ENCODE results near the gene SLCO4C1.
"Not testable (repeated sequence)": the region's sequence is repeated elsewhere in the genome, so short reads cannot be mapped to it uniquely, and the experiment has no call there.

SLCO4C1 gene

GRCh38 chr5:102296178-102296817 lies at the start of gene SLCO4C1:
SLCO4C1 (minus strand) TSS chr5:102296284; CDS start chr5:102296262, 22 bp downstream.
- DNase-seq = peak; percentile 91

DNA sequence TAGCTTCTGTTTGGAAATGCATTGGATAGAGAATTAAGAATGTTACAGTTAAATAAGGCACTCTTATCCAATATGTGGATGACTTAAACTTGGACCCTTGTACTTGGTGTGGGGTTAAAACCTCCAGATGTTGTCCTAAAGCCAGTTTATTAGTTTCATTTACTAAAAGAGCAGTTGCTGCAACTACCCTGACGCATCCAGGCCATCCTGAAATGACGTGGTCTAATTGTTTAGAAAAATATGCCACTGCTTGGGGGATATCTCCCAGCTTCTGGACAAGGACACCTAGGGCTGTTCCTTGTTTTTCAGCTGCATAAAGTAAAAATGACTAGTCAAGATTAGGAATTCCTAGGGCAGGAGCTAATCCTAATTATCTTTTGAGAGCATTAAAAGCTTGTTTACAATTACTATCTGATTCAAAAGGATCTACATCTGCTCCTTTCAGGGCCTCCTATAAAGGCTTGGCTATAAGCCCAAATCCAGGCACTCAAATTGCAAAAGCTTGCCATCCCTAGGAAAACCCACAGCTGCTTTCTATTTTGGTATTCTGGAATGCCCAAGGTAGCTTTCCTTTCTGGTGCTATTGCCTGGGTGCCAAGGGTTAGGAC lies 45.7 kb upstream of the SLCO4C1 start:
- no peak for DNase-seq

DNA sequence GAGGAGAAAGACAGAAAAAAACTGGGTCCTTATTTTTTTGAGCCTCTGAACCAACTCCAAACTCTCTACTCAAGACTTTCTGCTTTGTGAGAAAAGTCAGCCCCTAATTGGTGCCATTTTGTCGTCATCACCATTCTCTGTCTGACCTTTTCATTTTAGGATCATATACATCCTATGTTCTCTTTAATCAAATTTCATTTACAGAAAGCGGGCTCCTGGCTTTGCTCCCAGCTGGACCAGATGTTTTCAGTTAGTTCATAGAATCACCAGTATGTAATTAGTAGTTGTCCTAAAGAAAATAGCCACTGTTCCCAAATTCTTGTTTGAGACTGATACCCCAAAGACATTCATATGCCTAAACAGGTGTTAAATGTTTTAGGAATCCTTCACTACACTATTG lies 28.6 kb upstream of the SLCO4C1 start:
- DNase-seq = no peak

GRCh38 chr5:102318801-102319200 lies 22.7 kb upstream of the SLCO4C1 start:
- not testable (repeated sequence) for DNase-seq

DNA sequence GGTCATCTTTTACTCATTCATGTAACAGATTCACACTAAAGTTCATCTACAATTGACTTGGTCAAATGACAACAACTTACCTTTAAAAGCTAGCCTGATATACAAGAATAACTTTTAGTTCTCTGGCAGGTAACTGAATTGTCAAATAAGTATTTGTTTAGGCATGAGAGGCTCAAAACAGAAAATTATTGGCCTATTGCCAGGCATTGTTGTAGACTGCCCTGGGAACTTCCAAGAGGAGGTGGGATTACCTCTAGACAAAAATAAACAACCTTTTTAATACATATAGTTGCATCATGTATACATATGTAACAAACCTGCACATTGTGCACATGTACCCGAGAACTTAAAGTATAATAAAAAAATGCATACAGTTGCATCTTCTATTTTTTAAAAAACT lies 18.2 kb upstream of the SLCO4C1 start:
- DNase-seq = no peak

GRCh38 chr5:102313912-102314311 lies 17.8 kb upstream of the SLCO4C1 start:
- DNase-seq = no peak

DNA sequence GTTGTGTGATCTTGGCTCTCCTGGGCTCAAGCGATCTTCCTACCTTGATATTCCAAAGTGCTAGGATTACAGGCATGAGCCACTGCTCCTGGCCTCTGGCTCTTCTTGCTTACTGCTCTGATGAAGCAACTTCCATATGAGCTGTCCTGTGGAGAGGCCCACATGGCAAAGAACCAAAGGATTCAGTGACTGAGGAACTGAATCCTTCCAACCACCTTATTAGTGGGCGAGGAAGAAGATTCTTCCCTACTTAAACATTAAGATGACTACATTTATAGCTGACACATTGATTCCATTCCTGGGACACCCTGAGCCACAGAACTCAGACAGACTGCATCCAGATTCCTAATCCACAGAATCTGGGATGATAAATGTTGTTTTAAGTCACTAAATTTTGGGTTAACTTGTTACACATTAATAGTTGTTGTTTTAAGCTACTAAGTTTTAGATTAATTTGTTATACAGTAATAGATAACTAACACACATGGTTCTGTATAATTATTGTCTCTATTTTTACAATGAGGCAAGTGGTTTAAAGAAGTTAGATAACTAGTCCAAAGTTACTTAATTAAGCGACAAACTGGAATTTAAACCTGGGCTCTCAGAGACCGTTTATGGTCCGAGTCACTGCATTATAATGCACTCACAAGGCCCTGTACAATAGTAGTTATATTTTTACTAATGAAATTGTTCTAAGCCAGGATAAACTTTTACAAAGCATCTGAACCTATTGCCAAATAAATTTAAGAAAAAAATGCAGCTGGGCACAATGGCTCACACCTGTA lies 16.7 kb upstream of the SLCO4C1 start:
- no peak for DNase-seq

GRCh38 chr5:102309586-102309985 lies 13.5 kb upstream of the SLCO4C1 start:
- DNase-seq = no peak

GRCh38 chr5:102307232-102307631 lies 11.1 kb upstream of the SLCO4C1 start:
- no peak for DNase-seq

DNA sequence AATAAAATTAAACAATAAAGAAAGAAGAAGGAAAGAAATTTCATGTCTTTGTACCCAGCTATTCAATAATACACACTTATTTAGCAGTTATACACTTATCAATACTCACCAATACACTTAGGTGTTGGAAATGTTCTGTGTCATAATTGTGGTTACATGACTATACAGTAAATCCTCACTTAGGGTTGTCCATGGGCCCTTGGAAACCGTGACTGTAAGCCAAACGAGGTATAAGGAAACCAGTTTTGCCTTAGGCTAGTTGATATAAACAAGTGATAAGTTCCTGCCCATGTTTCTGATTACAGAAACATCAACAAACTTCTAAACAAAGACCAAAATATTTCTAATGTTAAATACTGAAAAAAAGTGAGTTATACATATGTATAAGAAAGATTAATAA lies 10.0 kb upstream of the SLCO4C1 start:
- DNase-seq = no peak

DNA sequence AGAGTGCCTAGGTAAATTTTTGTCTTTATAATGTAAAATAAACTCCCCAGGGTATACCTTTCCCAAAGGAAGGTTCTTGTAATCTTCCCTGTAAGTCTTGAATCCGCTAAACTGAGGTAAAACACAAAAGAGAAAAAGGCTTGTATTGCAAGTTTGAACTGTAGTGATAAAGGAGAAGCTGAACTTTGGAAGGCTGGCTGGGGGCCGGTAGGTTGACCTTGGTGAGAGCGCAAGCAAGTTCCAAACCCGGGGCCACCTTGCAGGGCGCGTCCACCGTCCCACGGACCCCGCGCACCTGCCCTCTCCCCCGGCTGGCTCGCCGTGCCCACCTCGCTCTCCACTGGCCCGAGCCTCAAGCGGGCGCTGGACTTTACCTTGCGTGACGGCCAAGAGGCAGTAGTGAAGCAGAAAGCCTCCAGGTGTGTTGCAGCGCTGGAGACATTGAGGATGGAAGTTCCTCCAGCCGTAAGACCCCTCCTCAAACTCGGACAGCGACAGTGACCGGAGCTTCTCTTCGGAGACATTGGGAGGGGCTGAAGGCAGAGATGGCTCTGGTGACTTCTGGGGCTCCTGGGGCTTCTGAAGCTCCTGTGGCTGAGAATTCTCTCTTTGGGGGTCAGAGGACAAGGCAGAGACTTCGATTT lies 428 bp downstream of the SLCO4C1 start:
- DNase-seq = no peak

GRCh38 chr5:102294886-102295395 lies 1.1 kb downstream of the SLCO4C1 start:
- peak; percentile 3 for DNase-seq

- no peak for DNase-seq
Observed at GRCh38 chr5:102290004-102290403, 6.1 kb downstream of the SLCO4C1 start.

GRCh38 chr5:102289251-102289899 lies 6.7 kb downstream of the SLCO4C1 start:
- no peak for DNase-seq

DNA sequence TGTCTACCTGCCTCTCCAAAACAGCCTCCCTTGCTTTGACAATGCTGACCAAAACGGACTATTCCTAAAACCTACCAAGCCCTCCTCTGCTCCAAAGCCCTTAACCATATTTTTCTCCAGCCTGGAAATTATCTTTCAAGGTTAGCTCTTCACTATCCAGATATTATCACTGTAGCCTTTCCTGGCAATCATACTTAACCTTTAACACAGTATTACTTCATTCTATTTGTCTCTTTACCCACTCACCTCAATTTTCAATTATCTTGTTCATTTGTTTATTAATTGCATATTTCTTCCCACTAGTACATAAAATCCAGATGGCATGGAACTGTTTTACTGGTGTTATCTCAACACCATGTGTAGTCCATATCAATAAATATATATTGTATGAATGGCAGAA lies 7.5 kb downstream of the SLCO4C1 start:
- DNase-seq = no peak

DNA sequence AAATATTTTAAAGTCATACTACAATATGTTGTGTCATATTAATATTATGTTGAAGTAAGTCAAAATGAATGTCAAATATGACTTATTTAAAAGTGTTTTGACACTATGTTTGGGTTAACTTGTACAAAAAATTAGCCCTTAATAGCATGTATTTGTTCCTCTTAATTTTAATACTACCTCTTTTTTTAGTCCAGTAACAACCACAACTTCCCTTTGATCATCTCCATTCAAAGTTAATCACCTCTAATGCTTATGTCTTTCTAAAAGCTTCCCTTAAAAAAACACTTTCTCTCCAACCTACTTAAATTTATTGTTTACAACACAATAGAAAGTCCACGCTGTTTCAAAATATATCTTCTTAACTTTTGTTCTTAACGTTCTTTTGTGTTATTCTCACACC lies 9.6 kb downstream of the SLCO4C1 start:
- DNase-seq = no peak

- no peak for DNase-seq
Observed at GRCh38 chr5:102283102-102283797, 12.8 kb downstream of the SLCO4C1 start.

DNA sequence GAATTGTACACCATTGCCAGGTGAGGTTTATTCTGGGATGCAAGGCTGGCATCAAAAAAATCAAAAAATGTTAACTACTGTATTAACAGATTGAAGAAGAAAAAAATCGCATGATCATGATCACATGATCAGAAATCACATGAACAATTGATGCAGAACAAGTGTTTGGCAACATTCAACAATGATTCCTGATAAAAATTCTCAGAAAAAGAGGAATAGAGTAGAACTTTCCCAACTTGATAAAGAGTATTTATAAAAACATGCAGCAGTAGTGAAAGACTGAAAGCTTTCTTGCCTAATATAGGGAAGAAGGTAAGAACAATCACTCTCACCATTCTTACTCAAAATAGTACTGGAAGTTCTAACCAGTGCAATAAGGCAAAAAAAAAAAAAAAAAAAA lies 16.4 kb downstream of the SLCO4C1 start:
- no peak for DNase-seq

GRCh38 chr5:102278231-102278630 lies 17.9 kb downstream of the SLCO4C1 start:
- no peak for DNase-seq

DNA sequence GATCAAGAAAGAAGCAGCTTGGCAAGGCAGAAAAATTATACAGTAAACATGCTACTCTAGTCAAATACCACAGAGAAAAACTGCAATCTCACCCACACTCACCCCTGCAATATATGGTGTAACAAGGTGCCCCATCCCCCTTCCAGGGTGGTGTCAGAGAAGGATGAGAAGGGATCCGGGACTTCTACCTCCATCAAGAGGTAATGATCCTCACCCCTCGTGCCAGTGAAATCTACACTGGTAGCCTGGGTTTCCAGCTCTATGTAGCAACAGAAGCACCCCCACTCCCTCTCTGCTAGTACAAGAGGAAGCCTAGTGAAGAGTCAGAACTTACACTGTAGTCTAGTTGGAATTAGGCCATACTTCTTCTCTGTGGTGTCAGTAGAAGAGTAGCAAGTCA lies 18.9 kb downstream of the SLCO4C1 start:
- no peak for DNase-seq

DNA sequence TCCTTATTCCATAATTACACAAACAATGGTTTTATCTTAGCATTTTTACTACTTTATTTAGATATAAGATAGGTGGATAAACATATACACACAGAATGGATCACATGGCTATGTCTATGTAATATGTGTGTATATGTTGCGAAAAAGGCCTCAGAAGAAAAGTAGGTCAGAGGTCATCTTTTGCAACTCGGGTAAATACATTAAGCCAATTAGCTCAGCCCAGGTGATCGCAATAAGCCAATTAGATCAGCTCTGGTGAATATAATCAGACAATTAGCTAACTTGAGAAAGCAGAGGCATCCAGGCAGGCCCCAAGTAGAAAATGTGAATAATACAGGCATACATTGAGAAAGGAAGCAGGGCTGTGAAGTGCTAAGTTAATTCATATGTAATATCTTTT lies 24.3 kb downstream of the SLCO4C1 start:
- peak; percentile 20 for DNase-seq

GRCh38 chr5:102270036-102270435 lies 26.0 kb downstream of the SLCO4C1 start:
- DNase-seq = no peak
